Measurements from ENCODE around the gene SERPING1. TPM values are rescaled to one million over a fixed set of nuclear protein-coding genes. Genes with fewer than 3 reads are reported as not detected.

The SERPING1 gene
- total RNA-seq, 1 experiment from 2014 or later: not detected

DNA sequence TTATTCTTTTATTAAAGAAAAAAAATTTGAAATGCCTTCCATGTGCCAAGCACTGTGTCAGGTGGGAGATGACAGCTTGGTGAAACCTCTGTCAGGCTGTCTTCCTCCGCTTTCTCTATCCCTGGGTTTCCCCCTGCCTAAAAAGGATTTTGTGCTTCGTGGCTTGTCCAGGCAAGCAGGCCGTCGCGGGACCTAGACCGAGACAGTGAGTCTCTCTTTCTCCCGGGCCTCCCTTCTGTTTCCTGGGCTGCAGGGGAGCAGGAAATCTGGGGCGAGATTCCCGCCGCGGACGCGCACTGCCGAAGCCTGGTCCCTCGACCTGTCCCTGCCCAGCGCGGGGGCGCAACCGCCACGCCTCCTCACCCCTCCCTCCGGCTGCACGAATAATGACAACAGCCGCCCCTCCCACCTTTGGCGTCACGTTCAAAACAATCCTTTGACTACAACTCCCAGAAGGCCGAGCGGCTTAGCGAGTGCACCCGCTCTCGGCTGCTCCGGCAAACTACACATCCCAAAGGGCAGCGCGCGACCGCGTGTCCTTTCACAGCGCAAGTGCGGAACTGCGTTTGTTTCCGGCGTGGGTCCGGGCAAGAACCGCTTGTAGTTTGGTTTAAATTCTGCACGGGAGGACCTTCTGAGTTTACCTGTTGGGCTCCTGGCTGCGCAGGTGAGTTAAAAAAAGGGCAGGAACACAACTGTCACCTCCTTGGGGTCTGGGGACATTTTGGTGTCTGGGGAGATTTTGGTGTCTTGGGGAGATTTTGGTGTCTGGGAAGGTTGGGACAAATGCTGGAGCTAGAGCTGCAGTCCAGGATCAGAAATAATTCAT, 59.9 kb downstream of the SERPING1 start, which contains the start of gene CLP1:
TSS of gene CLP1 (plus strand) at position 569 of the 829 bp plus-strand sequence. CDS start 1,715 bp downstream, outside the sequence.
- Histone ChIP-seq H4K20me1 (ENCODE audit: insufficient read depth, low read depth, low read length) (0 out of 2 replicates have a peak, but pooled peaks cover 4% of the 10 kb centered on the region), H3K27ac (ENCODE audit: low read length) (peak within 1 kb of the TSS; percentile 2; the same call in 1 of the 2 replicates), H2AFZ (ENCODE audit: low read length) (peak within 1 kb of the TSS; percentile 80), H3K36me3 (ENCODE audit: insufficient read depth, low read length) (peaks cover 16% of the 10 kb centered on the region; the same call in 1 of the 2 replicates), H3K4me2 (ENCODE audit: low read depth, low read length, poor library complexity, severe bottlenecking) (peak within 1 kb of the TSS; percentile 100), H3K4me3 (ENCODE audit: low read length) (peak within 1 kb of the TSS; percentile 89), H3K4me1 (ENCODE audit: low read length) (peaks cover 15% of the 10 kb centered on the region), H3K27me3 (ENCODE audit: low read length) (no peaks in the 10 kb centered on the region), H3K79me2 (ENCODE audit: low read length) (peaks cover 41% of the 10 kb centered on the region), H3K9me3 (ENCODE audit: low read length) (no peaks in the 10 kb centered on the region), H3K9ac (ENCODE audit: low read length) (peak within 1 kb of the TSS; percentile 84), H3K9me2 (replicated peaks; ENCODE audit: insufficient read depth, low read length) (no peaks in the 10 kb centered on the region)
- peak; percentile 99 for DNase-seq

DNA sequence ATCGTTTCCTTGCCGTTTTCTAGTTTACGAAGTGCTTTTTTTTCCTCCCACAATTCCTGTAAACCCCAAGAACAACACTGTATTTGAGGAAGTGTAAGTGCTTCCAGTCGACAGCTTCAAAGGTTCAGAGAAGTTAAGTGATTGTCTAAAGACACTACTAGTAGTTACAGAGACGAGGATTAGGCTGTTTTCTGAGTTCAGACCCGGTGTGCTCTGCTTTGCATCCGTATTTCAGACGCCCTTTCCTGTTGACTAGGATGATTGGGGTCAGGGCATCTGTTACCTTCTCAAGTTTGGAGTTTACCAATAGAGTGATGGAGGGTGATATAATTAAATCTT, 60.5 kb downstream of the SERPING1 start:
- H3K9ac ChIP-seq (ENCODE audit: low read length): peak overlapping the region; percentile 84
- no peaks in the 10 kb centered on the region for H3K9me2 ChIP-seq (replicated peaks; ENCODE audit: insufficient read depth, low read length)
- H3K4me3 ChIP-seq (ENCODE audit: low read length): peak overlapping the region; percentile 89
- peaks cover 15% of the 10 kb centered on the region for H3K4me1 ChIP-seq (ENCODE audit: low read length)
- H4K20me1 ChIP-seq (ENCODE audit: insufficient read depth, low read depth, low read length): 0 out of 2 replicates have a peak, but pooled peaks cover 4% of the 10 kb centered on the region
- peak overlapping the region; percentile 64; the same call in 1 of the 2 replicates for H2AFZ ChIP-seq (ENCODE audit: low read length)
- H3K79me2 ChIP-seq (ENCODE audit: low read length): peaks cover 41% of the 10 kb centered on the region
- DNase-seq: peak; percentile 62
- H3K4me2 ChIP-seq (ENCODE audit: low read depth, low read length, poor library complexity, severe bottlenecking): peak overlapping the region; percentile 100
- peak overlapping the region; percentile 2; the same call in 1 of the 2 replicates for H3K27ac ChIP-seq (ENCODE audit: low read length)
- H3K9me3 ChIP-seq (ENCODE audit: low read length): no peaks in the 10 kb centered on the region
- H3K36me3 ChIP-seq (ENCODE audit: insufficient read depth, low read length): peaks cover 16% of the 10 kb centered on the region; the same call in 1 of the 2 replicates
- no peaks in the 10 kb centered on the region for H3K27me3 ChIP-seq (ENCODE audit: low read length)

DNA sequence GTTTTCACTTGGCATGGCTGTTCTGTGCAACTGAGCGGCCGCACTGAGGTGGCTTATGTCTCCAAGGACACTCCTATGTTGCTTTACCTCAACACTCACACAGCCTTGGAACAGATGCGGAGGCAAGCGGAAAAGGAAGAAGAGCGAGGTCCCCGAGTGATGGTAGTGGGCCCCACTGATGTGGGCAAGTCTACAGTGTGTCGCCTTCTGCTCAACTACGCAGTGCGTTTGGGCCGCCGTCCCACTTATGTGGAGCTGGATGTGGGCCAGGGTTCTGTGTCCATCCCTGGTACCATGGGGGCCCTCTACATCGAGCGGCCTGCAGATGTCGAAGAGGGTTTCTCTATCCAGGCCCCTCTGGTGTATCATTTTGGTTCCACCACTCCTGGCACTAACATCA, 62.2 kb downstream of the SERPING1 start:
- H3K9me3 ChIP-seq (ENCODE audit: low read length): no peaks in the 10 kb centered on the region
- no peak overlapping the region for H3K9ac ChIP-seq (ENCODE audit: low read length)
- H3K79me2 ChIP-seq (ENCODE audit: low read length): peaks cover 41% of the 10 kb centered on the region
- H3K4me3 ChIP-seq (ENCODE audit: low read length): no peak overlapping the region
- H3K9me2 ChIP-seq (replicated peaks; ENCODE audit: insufficient read depth, low read length): no peaks in the 10 kb centered on the region
- no peak for DNase-seq
- H3K4me2 ChIP-seq (ENCODE audit: low read depth, low read length, poor library complexity, severe bottlenecking): no peak overlapping the region
- no peaks in the 10 kb centered on the region for H3K27me3 ChIP-seq (ENCODE audit: low read length)
- no peak overlapping the region for H2AFZ ChIP-seq (ENCODE audit: low read length)
- 0 out of 2 replicates have a peak, but pooled peaks cover 4% of the 10 kb centered on the region for H4K20me1 ChIP-seq (ENCODE audit: insufficient read depth, low read depth, low read length)
- no peak overlapping the region for H3K27ac ChIP-seq (ENCODE audit: low read length)
- H3K36me3 ChIP-seq (ENCODE audit: insufficient read depth, low read length): peaks cover 16% of the 10 kb centered on the region; the same call in 1 of the 2 replicates
- peaks cover 15% of the 10 kb centered on the region for H3K4me1 ChIP-seq (ENCODE audit: low read length)

DNA sequence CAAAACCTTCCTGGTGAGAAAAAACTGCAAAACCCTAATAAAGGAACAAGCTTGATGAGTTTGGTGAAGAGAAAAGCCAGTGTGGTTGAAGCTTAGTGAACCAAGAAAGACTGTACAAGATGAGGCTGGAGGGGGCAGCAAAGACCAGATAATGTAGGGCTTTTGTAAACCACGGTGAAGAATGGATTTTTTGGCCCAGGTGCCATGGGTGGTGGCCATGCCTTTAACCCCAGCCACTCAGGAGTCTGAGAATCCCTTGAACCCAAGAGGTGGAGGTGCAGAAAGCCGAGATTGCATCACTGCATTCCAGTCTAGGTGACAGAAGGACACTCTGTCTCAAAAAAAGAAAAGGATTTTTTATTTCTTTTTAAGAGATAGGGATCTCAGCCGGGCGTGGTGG, 65.4 kb downstream of the SERPING1 start:
- no peaks in the 10 kb centered on the region for H3K9me3 ChIP-seq (ENCODE audit: low read length)
- DNase-seq: peak; percentile 73
- H3K4me1 ChIP-seq (ENCODE audit: low read length): peaks cover 16% of the 10 kb centered on the region
- H3K27me3 ChIP-seq (ENCODE audit: low read length): no peaks in the 10 kb centered on the region
- 0 out of 2 replicates have a peak, but pooled peaks cover 4% of the 10 kb centered on the region for H4K20me1 ChIP-seq (ENCODE audit: insufficient read depth, low read depth, low read length)
- no peak overlapping the region for H3K4me2 ChIP-seq (ENCODE audit: low read depth, low read length, poor library complexity, severe bottlenecking)
- no peak overlapping the region for H2AFZ ChIP-seq (ENCODE audit: low read length)
- H3K79me2 ChIP-seq (ENCODE audit: low read length): peaks cover 37% of the 10 kb centered on the region
- H3K9ac ChIP-seq (ENCODE audit: low read length): no peak overlapping the region
- no peak overlapping the region for H3K27ac ChIP-seq (ENCODE audit: low read length)
- peaks cover 16% of the 10 kb centered on the region; the same call in 1 of the 2 replicates for H3K36me3 ChIP-seq (ENCODE audit: insufficient read depth, low read length)
- H3K4me3 ChIP-seq (ENCODE audit: low read length): no peak overlapping the region
- no peaks in the 10 kb centered on the region for H3K9me2 ChIP-seq (replicated peaks; ENCODE audit: insufficient read depth, low read length)

DNA sequence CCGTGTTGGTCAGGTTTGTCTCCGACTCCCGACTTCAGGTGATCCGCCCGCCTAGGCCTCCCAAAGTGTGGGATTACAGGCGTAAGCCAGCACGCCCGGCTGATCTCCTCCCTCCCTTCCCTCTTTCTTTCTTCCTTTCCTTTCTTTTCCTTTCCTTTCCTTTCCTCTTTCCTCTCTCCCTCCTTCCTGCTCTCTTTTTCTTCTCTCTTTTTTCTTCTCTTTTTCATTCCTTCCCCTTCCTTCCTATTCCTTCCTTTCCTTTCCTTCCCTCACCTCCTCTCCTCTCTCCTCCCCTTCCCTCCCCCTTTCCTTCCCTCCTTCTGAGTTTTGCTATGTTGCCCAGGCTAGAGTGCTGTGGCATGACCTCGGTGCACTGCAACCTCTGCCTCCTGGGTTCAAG, 66.5 kb downstream of the SERPING1 start:
- Histone ChIP-seq H3K4me2 (ENCODE audit: low read depth, low read length, poor library complexity, severe bottlenecking) (no peak overlapping the region), H3K9me3 (ENCODE audit: low read length) (no peaks in the 10 kb centered on the region)

More for the DNA sequence above, 66.5 kb downstream of the SERPING1 start:
- peaks cover 36% of the 10 kb centered on the region for H3K79me2 ChIP-seq (ENCODE audit: low read length)
- H3K4me1 ChIP-seq (ENCODE audit: low read length): peaks cover 9% of the 10 kb centered on the region
- no peak overlapping the region for H3K27ac ChIP-seq (ENCODE audit: low read length)
- no peak overlapping the region for H3K4me3 ChIP-seq (ENCODE audit: low read length)
- H2AFZ ChIP-seq (ENCODE audit: low read length): no peak overlapping the region
- H3K36me3 ChIP-seq (ENCODE audit: insufficient read depth, low read length): peaks cover 16% of the 10 kb centered on the region; the same call in 1 of the 2 replicates
- no peak for DNase-seq
- H3K27me3 ChIP-seq (ENCODE audit: low read length): no peaks in the 10 kb centered on the region
- peaks cover 1% of the 10 kb centered on the region for H4K20me1 ChIP-seq (ENCODE audit: insufficient read depth, low read depth, low read length)
- H3K9me2 ChIP-seq (replicated peaks; ENCODE audit: insufficient read depth, low read length): no peaks in the 10 kb centered on the region
- H3K9ac ChIP-seq (ENCODE audit: low read length): no peak overlapping the region

Small RNAs within 50 kb of the gene (small RNA-seq; reads per million reads assigned to genes)
- 0.16 reads per million for gene MIR130A

Other genes starting within 250 kb of the SERPING1 start
- gene PRG3, start 216.5 kb upstream of the SERPING1 start, total RNA-seq (2014; rRNA removed; shearing (Covaris generic); ENCODE audit: low replicate concordance): not detected in 2 replicates
- gene PRG2, start 207.0 kb upstream of the SERPING1 start, total RNA-seq (2014; rRNA removed; shearing (Covaris generic); ENCODE audit: low replicate concordance): not detected in 2 replicates
- 56.6 and 69.3 TPM in 2 replicates for gene SLC43A3, start 170.6 kb upstream of the SERPING1 start, total RNA-seq (2014; rRNA removed; shearing (Covaris generic); ENCODE audit: low replicate concordance)
- 0.07 TPM in 1 of 2 replicates, not detected in the other for gene RTN4RL2, start 137.2 kb upstream of the SERPING1 start, total RNA-seq (2014; rRNA removed; shearing (Covaris generic); ENCODE audit: low replicate concordance)
- 238 and 244 TPM in 2 replicates for gene SLC43A1, start 82.0 kb upstream of the SERPING1 start, total RNA-seq (2014; rRNA removed; shearing (Covaris generic); ENCODE audit: low replicate concordance)
- 48.0 and 49.8 TPM in 2 replicates for gene TIMM10, start 66.9 kb upstream of the SERPING1 start, total RNA-seq (2014; rRNA removed; shearing (Covaris generic); ENCODE audit: low replicate concordance)
- not detected in 2 replicates for gene SMTNL1, start 60.1 kb upstream of the SERPING1 start, total RNA-seq (2014; rRNA removed; shearing (Covaris generic); ENCODE audit: low replicate concordance)
- gene UBE2L6, start 30.0 kb upstream of the SERPING1 start, total RNA-seq (2014; rRNA removed; shearing (Covaris generic); ENCODE audit: low replicate concordance): 123 and 129 TPM in 2 replicates
- gene YPEL4, start 52.2 kb downstream of the SERPING1 start, total RNA-seq (2014; rRNA removed; shearing (Covaris generic); ENCODE audit: low replicate concordance): not detected in 2 replicates
- 16.9 and 22.4 TPM in 2 replicates for gene CLP1, start 60.1 kb downstream of the SERPING1 start, total RNA-seq (2014; rRNA removed; shearing (Covaris generic); ENCODE audit: low replicate concordance)
- 38.6 and 41.2 TPM in 2 replicates for gene ZDHHC5, start 70.4 kb downstream of the SERPING1 start, total RNA-seq (2014; rRNA removed; shearing (Covaris generic); ENCODE audit: low replicate concordance)
- gene MED19, start 114.5 kb downstream of the SERPING1 start, total RNA-seq (2014; rRNA removed; shearing (Covaris generic); ENCODE audit: low replicate concordance): 12.5 and 12.8 TPM in 2 replicates
- 53.3 and 91.2 TPM in 2 replicates for gene TMX2, start 114.9 kb downstream of the SERPING1 start, total RNA-seq (2014; rRNA removed; shearing (Covaris generic); ENCODE audit: low replicate concordance)
- gene SELENOH, start 143.8 kb downstream of the SERPING1 start, total RNA-seq (2014; rRNA removed; shearing (Covaris generic); ENCODE audit: low replicate concordance): 112 and 172 TPM in 2 replicates
- not detected in 2 replicates for gene BTBD18, start 154.1 kb downstream of the SERPING1 start, total RNA-seq (2014; rRNA removed; shearing (Covaris generic); ENCODE audit: low replicate concordance)
- gene CTNND1, start 164.1 kb downstream of the SERPING1 start, total RNA-seq (2014; rRNA removed; shearing (Covaris generic); ENCODE audit: low replicate concordance): 5.7 and 6.0 TPM in 2 replicates

All from Karpas-422 (cell line).